Mammary epithelial cell (primary cell): ENCODE results near the gene MGA.

ENCODE experiments used
- CTCF ChIP-seq, 2 donors: IDR thresholded peaks in 1 of 2; conservative IDR thresholded peaks in 1 of 2; 2 replicates each; pipeline ENCODE4 v1.5.1; 2011 to 2012; ENCODE audit warnings: inconsistent platforms in 2 of 2, low read length in 2 of 2, mild to moderate bottlenecking in 2 of 2, control low read depth in 1 of 2, low read depth in 1 of 2; ENCODE audit not compliant: insufficient read depth in 1 of 2; ENCODE audit errors: extremely low read depth in 1 of 2
- EZH2 ChIP-seq: IDR thresholded peaks from 2 replicates; pipeline ENCODE4 v1.6.1; 2012; ENCODE audit warnings: low read length, inconsistent platforms, borderline replicate concordance

- TF ChIP-seq CTCF (conservative IDR thresholded peaks at IDR 0.05 in 1 of 2, IDR thresholded peaks at IDR 0.05 in 1 of 2; ENCODE audit: extremely low read depth in 1 of 2, insufficient read depth in 1 of 2, low read depth in 1 of 2, low read length in 2 of 2) (no peak), EZH2 (no peak)
Measured at GRCh38 chr15:41675337-41675736, 15.1 kb downstream of the MGA start.
